ENCODE measurements around the gene MINDY1. TPM values are rescaled to one million over a fixed set of nuclear protein-coding genes. Genes with fewer than 3 reads are reported as not detected.
A peak's percentile ranks its signal among the peaks of the same experiment; 100 is the strongest.

The MINDY1 gene
- total and polyA plus RNA-seq, 9 of the 15 experiments (the other 6 are each of a cell fraction or from before 2014, with no cell fraction given), result 0.49 to 11.0 (median 6.0) TPM

DNA sequence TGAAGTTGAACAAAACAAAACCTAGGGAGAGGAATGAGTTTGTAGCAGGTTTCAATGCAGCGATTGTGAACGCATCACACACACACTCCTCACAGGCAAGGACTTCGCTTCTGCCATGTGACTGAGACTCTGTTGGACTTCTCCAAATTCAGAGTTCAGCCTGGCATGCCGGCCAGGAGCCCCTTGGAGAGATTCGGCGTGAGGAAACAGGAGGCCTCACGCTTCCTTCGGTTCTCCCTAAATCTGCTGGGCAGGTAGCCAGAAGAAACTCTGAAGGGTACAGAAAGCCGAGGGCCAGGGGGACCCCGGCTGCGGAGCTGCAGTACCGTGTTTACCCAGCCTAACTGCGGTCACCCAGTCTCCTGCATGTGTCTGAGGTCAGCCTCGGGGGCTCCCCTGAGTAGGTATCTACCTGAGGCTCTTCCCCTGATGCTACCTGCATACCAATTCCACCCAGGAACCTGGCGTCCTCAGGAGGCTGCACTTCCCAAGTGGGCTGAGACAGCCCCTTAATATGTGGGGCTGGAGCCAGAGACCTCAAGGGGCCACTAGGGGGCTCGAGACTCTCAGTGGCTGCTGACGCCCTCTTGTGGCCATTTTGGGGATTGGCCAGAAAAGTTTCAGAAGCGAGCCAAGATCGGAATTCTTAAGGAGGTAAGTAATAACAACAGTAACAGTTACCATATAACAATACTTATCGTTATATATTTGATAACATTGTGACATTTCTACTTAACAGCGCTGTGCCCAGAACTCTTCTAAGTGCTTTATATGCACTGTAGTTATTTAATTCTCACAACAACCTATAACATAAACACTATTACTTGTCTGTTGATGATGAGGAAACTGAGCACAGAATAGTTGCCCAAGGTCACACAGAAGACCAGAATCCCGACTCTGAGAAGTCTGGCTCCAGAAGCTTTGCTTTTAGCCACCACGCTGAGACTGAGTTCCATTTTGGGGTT lies 27.3 kb downstream of the MINDY1 start (continued):
- peak; percentile 29; the same call in 1 of the 2 replicates for TF ChIP-seq POLR2AphosphoS5 (IDR thresholded peaks at IDR 0.05; ENCODE audit: control insufficient read depth, insufficient read depth, low read depth, low read length)
- no peak for TF ChIP-seq HLTF (IDR thresholded peaks at IDR 0.05)
- no peak for TF ChIP-seq ZNF830 (CRISPR knock-in tag; IDR thresholded peaks at IDR 0.05)
- peak; percentile 20; the same call in 1 of the 2 replicates for TF ChIP-seq ARID1B (IDR thresholded peaks at IDR 0.05)
- TF ChIP-seq GATAD2A (IDR thresholded peaks at IDR 0.05), result 0 out of 2 replicates have a peak, but pooled peaks have one; percentile 33
- TF ChIP-seq FUS (optimal IDR thresholded peaks at IDR 0.05; ENCODE audit: low read depth, low read length), result no peak
- no peak for TF ChIP-seq ZNF785 (CRISPR knock-in tag; IDR thresholded peaks at IDR 0.05)
- TF ChIP-seq, protein P1, sequence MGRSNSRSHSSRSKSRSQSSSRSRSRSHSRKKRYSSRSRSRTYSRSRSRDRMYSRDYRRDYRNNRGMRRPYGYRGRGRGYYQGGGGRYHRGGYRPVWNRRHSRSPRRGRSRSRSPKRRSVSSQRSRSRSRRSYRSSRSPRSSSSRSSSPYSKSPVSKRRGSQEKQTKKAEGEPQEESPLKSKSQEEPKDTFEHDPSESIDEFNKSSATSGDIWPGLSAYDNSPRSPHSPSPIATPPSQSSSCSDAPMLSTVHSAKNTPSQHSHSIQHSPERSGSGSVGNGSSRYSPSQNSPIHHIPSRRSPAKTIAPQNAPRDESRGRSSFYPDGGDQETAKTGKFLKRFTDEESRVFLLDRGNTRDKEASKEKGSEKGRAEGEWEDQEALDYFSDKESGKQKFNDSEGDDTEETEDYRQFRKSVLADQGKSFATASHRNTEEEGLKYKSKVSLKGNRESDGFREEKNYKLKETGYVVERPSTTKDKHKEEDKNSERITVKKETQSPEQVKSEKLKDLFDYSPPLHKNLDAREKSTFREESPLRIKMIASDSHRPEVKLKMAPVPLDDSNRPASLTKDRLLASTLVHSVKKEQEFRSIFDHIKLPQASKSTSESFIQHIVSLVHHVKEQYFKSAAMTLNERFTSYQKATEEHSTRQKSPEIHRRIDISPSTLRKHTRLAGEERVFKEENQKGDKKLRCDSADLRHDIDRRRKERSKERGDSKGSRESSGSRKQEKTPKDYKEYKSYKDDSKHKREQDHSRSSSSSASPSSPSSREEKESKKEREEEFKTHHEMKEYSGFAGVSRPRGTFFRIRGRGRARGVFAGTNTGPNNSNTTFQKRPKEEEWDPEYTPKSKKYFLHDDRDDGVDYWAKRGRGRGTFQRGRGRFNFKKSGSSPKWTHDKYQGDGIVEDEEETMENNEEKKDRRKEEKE (IDR thresholded peaks at IDR 0.05; ENCODE audit: borderline replicate concordance in 1 of 2, control insufficient read depth in 1 of 2, low read depth in 2 of 2, low read length in 1 of 2), result no peak
- no peak for TF ChIP-seq BACH1 (tag; IDR thresholded peaks at IDR 0.05)
- no peak for TF ChIP-seq KLF6 (CRISPR knock-in tag; IDR thresholded peaks at IDR 0.05; ENCODE audit: borderline replicate concordance)
- TF ChIP-seq TAF15 (IDR thresholded peaks at IDR 0.05; ENCODE audit: low read depth, low read length), result no peak
- TF ChIP-seq ZNF717 (CRISPR knock-in tag; IDR thresholded peaks at IDR 0.05), result no peak
- TF ChIP-seq ZNF436 (CRISPR knock-in tag; IDR thresholded peaks at IDR 0.05), result no peak
- TF ChIP-seq KAT2B (IDR thresholded peaks at IDR 0.05; ENCODE audit: low read depth, low read length), result peak; percentile 94
- TF ChIP-seq, protein P2, sequence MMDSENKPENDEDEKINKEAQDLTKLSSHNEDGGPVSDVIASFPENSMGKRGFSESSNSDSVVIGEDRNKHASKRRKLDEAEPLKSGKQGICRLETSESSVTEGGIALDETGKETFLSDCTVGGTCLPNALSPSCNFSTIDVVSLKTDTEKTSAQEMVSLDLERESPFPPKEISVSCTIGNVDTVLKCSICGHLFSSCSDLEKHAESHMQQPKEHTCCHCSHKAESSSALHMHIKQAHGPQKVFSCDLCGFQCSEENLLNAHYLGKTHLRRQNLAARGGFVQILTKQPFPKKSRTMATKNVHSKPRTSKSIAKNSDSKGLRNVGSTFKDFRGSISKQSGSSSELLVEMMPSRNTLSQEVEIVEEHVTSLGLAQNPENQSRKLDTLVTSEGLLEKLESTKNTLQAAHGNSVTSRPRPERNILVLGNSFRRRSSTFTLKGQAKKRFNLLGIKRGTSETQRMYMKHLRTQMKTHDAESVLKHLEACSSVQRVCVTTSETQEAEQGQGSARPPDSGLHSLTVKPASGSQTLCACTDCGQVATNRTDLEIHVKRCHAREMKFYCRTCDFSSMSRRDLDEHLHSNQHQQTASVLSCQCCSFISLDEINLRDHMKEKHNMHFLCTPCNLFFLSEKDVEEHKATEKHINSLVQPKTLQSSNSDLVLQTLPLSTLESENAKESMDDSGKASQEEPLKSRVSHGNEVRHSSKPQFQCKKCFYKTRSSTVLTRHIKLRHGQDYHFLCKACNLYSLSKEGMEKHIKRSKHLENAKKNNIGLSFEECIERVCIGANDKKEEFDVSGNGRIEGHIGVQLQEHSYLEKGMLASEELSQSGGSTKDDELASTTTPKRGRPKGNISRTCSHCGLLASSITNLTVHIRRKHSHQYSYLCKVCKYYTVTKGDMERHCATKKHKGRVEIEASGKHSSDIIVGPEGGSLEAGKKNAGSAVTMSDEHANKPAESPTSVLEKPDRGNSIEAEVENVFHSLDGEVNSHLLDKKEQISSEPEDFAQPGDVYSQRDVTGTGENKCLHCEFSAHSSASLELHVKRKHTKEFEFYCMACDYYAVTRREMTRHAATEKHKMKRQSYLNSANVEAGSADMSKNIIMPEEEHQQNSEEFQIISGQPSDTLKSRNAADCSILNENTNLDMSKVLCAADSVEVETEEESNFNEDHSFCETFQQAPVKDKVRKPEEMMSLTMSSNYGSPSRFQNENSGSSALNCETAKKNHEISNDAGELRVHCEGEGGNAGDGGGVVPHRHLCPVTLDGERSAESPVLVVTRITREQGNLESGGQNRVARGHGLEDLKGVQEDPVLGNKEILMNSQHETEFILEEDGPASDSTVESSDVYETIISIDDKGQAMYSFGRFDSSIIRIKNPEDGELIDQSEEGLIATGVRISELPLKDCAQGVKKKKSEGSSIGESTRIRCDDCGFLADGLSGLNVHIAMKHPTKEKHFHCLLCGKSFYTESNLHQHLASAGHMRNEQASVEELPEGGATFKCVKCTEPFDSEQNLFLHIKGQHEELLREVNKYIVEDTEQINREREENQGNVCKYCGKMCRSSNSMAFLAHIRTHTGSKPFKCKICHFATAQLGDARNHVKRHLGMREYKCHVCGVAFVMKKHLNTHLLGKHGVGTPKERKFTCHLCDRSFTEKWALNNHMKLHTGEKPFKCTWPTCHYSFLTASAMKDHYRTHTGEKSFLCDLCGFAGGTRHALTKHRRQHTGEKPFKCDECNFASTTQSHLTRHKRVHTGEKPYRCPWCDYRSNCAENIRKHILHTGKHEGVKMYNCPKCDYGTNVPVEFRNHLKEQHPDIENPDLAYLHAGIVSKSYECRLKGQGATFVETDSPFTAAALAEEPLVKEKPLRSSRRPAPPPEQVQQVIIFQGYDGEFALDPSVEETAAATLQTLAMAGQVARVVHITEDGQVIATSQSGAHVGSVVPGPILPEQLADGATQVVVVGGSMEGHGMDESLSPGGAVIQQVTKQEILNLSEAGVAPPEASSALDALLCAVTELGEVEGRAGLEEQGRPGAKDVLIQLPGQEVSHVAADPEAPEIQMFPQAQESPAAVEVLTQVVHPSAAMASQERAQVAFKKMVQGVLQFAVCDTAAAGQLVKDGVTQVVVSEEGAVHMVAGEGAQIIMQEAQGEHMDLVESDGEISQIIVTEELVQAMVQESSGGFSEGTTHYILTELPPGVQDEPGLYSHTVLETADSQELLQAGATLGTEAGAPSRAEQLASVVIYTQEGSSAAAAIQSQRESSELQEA (IDR thresholded peaks at IDR 0.05; ENCODE audit: low read depth), result no peak
- TF ChIP-seq ZNF239 (CRISPR knock-in tag; IDR thresholded peaks at IDR 0.05), result no peak
- no peak for TF ChIP-seq ZNF79 (CRISPR knock-in tag; IDR thresholded peaks at IDR 0.05; ENCODE audit: low read depth)

Data from K562 (cell line).